Measurements from ENCODE around the gene RABGAP1L.
A peak's percentile ranks its signal among the peaks of the same experiment; 100 is the strongest.

The RABGAP1L gene

GRCh38 chr1:174995916-174996315, 836.6 kb downstream of the RABGAP1L start:
- Histone ChIP-seq H3K4me1 (ENCODE audit: insufficient read depth, insufficient read length) (no peaks in the 10 kb centered on the region), H3K4me3 (ENCODE audit: insufficient read length, low read depth) (no peak overlapping the region), H3K9ac (ENCODE audit: insufficient read length, low read depth) (no peak overlapping the region), H3K36me3 (ENCODE audit: insufficient read depth, insufficient read length, low read length) (peaks cover 24% of the 10 kb centered on the region), H3K9me3 (ENCODE audit: insufficient read depth, low read length) (no peaks in the 10 kb centered on the region), H3K27me3 (ENCODE audit: insufficient read depth, insufficient read length) (no peaks in the 10 kb centered on the region)
- no peak for DNase-seq (ENCODE audit: low read depth, low spot score)
- no peak for TF ChIP-seq YY1 (IDR thresholded peaks at IDR 0.05; ENCODE audit: insufficient read depth, insufficient read length)
- no peak for TF ChIP-seq ZNF274 (IDR thresholded peaks at IDR 0.05; ENCODE audit: low read depth, low read length)
- no peak for TF ChIP-seq SUZ12 (IDR thresholded peaks at IDR 0.05; ENCODE audit: extremely low read depth, insufficient read depth, insufficient read length)

GRCh38 chr1:174996476-174996875, 837.2 kb downstream of the RABGAP1L start:
- no peak for DNase-seq (ENCODE audit: low read depth, low spot score)

DNA sequence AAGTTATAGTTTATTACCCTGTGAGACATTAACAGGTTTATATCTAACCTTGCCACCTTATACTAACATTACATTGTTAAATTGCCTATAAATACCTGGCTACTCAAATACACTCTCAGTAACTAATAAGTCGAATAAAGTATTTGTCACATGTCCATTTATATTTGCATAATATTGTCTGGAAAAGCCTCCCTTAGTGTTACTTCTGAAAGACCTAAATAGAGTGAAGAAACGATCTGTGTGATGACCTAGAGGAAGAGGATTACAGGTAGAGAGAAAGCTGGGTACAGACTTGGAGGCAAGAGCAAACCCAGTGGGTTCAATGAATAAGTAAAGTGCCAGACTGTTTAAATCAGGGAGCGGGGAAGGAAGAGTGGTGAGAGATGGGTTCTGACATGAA, 837.7 kb downstream of the RABGAP1L start:
- DNase-seq (ENCODE audit: low read depth, low spot score) = no peak
- Histone ChIP-seq H3K27me3 (ENCODE audit: insufficient read depth, insufficient read length) (no peaks in the 10 kb centered on the region), H3K9me3 (ENCODE audit: insufficient read depth, low read length) (no peaks in the 10 kb centered on the region), H3K36me3 (ENCODE audit: insufficient read depth, insufficient read length, low read length) (peaks cover 27% of the 10 kb centered on the region), H3K4me3 (ENCODE audit: insufficient read length, low read depth) (no peak overlapping the region), H3K9ac (ENCODE audit: insufficient read length, low read depth) (no peak overlapping the region), H3K4me1 (ENCODE audit: insufficient read depth, insufficient read length) (no peaks in the 10 kb centered on the region)
- TF ChIP-seq YY1 (IDR thresholded peaks at IDR 0.05; ENCODE audit: insufficient read depth, insufficient read length) = no peak
- TF ChIP-seq SUZ12 (IDR thresholded peaks at IDR 0.05; ENCODE audit: extremely low read depth, insufficient read depth, insufficient read length) = no peak
- no peak for TF ChIP-seq ZNF274 (IDR thresholded peaks at IDR 0.05; ENCODE audit: low read depth, low read length)

More at GRCh38 chr1:174996476-174996875, 837.2 kb downstream of the RABGAP1L start:
- H3K27me3 ChIP-seq (ENCODE audit: insufficient read depth, insufficient read length) = no peaks in the 10 kb centered on the region
- no peak overlapping the region for H3K4me3 ChIP-seq (ENCODE audit: insufficient read length, low read depth)
- H3K9me3 ChIP-seq (ENCODE audit: insufficient read depth, low read length) = no peaks in the 10 kb centered on the region
- H3K9ac ChIP-seq (ENCODE audit: insufficient read length, low read depth) = no peak overlapping the region
- TF ChIP-seq SUZ12 (IDR thresholded peaks at IDR 0.05; ENCODE audit: extremely low read depth, insufficient read depth, insufficient read length) (no peak), ZNF274 (IDR thresholded peaks at IDR 0.05; ENCODE audit: low read depth, low read length) (no peak), YY1 (IDR thresholded peaks at IDR 0.05; ENCODE audit: insufficient read depth, insufficient read length) (no peak)
- no peaks in the 10 kb centered on the region for H3K4me1 ChIP-seq (ENCODE audit: insufficient read depth, insufficient read length)
- peaks cover 24% of the 10 kb centered on the region for H3K36me3 ChIP-seq (ENCODE audit: insufficient read depth, insufficient read length, low read length)

GRCh38 chr1:174998569-174999215, 839.4 kb downstream of the RABGAP1L start:
- TF ChIP-seq SUZ12 (IDR thresholded peaks at IDR 0.05; ENCODE audit: extremely low read depth, insufficient read depth, insufficient read length) = no peak
- no peak for TF ChIP-seq YY1 (IDR thresholded peaks at IDR 0.05; ENCODE audit: insufficient read depth, insufficient read length)
- no peak for TF ChIP-seq ZNF274 (IDR thresholded peaks at IDR 0.05; ENCODE audit: low read depth, low read length)
- no peaks in the 10 kb centered on the region for H3K4me1 ChIP-seq (ENCODE audit: insufficient read depth, insufficient read length)
- peaks cover 29% of the 10 kb centered on the region for H3K36me3 ChIP-seq (ENCODE audit: insufficient read depth, insufficient read length, low read length)
- H3K9ac ChIP-seq (ENCODE audit: insufficient read length, low read depth) = peak overlapping the region; percentile 96
- peak; percentile 47 for DNase-seq (ENCODE audit: low read depth, low spot score)
- peak overlapping the region; percentile 98 for H3K4me3 ChIP-seq (ENCODE audit: insufficient read length, low read depth)
- no peaks in the 10 kb centered on the region for H3K9me3 ChIP-seq (ENCODE audit: insufficient read depth, low read length)
- no peaks in the 10 kb centered on the region for H3K27me3 ChIP-seq (ENCODE audit: insufficient read depth, insufficient read length)

GRCh38 chr1:174999216-174999935, 840.1 kb downstream of the RABGAP1L start:
- H3K4me3 ChIP-seq (ENCODE audit: insufficient read length, low read depth) = peak overlapping the region; percentile 98
- H3K4me1 ChIP-seq (ENCODE audit: insufficient read depth, insufficient read length) = no peaks in the 10 kb centered on the region
- no peak for TF ChIP-seq ZNF274 (IDR thresholded peaks at IDR 0.05; ENCODE audit: low read depth, low read length)
- peak; percentile 92 for TF ChIP-seq YY1 (IDR thresholded peaks at IDR 0.05; ENCODE audit: insufficient read depth, insufficient read length)
- no peak for TF ChIP-seq SUZ12 (IDR thresholded peaks at IDR 0.05; ENCODE audit: extremely low read depth, insufficient read depth, insufficient read length)
- H3K9ac ChIP-seq (ENCODE audit: insufficient read length, low read depth) = peak overlapping the region; percentile 96
- H3K36me3 ChIP-seq (ENCODE audit: insufficient read depth, insufficient read length, low read length) = peaks cover 31% of the 10 kb centered on the region
- peak; percentile 99 for DNase-seq (ENCODE audit: low read depth, low spot score)
- H3K27me3 ChIP-seq (ENCODE audit: insufficient read depth, insufficient read length) = no peaks in the 10 kb centered on the region
- H3K9me3 ChIP-seq (ENCODE audit: insufficient read depth, low read length) = no peaks in the 10 kb centered on the region

DNA sequence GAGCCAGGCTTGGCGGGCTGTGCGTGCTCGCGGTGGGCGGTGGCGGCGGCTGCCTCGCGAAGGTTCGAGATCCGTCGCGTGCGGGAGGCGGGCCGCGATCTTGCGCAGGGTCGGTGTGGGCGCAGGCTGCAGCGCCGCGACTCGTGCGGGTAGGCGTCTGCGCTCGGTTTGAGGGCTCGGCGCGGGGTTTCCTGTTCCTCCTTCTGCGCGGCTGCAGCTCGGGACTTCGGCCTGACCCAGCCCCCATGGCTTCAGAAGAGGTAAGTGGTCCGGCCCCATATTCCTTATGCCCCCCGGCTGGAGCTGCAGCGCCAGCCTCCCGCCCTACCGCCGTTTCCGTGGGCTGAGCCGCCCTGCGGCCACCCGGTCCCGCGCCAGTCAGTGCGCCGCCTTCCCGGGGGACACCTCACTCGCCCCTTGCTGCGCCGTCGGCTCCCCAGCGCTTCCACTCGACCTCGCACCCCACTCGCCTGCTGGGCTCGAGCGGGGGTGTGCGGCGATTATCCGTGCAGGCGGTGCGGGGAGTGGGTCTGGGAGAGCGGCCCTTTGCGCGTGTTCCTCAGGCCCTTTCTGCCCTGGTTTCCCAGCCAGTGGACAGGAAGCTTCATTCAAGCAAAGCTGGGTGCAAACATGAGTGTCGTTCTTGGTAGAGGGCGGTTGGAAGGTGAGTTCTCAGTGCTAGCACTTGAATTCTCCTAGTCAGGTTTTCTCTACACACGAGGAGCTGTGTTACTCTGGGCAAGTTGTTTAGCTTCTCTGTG, 840.8 kb downstream of the RABGAP1L start, which contains the start of gene CACYBP:
Gene CACYBP, plus strand, starts transcription at position 12 of the 761 bp plus-strand sequence. Its CDS starts 234 bp downstream, at position 246.
- Histone ChIP-seq H3K27me3 (ENCODE audit: insufficient read depth, insufficient read length) (no peaks in the 10 kb centered on the region), H3K4me3 (ENCODE audit: insufficient read length, low read depth) (peak within 1 kb of the TSS; percentile 98), H3K4me1 (ENCODE audit: insufficient read depth, insufficient read length) (no peaks in the 10 kb centered on the region), H3K9me3 (ENCODE audit: insufficient read depth, low read length) (no peaks in the 10 kb centered on the region), H3K36me3 (ENCODE audit: insufficient read depth, insufficient read length, low read length) (peaks cover 38% of the 10 kb centered on the region), H3K9ac (ENCODE audit: insufficient read length, low read depth) (peak within 1 kb of the TSS; percentile 100)
- peak; percentile 11 for DNase-seq (ENCODE audit: low read depth, low spot score)
- TF ChIP-seq YY1 (IDR thresholded peaks at IDR 0.05; ENCODE audit: insufficient read depth, insufficient read length) = no peak
- no peak for TF ChIP-seq ZNF274 (IDR thresholded peaks at IDR 0.05; ENCODE audit: low read depth, low read length)
- no peak for TF ChIP-seq SUZ12 (IDR thresholded peaks at IDR 0.05; ENCODE audit: extremely low read depth, insufficient read depth, insufficient read length)

All from NT2/D1 (cell line).